ENCODE data around the gene NLGN1.

Gene NLGN1

DNA sequence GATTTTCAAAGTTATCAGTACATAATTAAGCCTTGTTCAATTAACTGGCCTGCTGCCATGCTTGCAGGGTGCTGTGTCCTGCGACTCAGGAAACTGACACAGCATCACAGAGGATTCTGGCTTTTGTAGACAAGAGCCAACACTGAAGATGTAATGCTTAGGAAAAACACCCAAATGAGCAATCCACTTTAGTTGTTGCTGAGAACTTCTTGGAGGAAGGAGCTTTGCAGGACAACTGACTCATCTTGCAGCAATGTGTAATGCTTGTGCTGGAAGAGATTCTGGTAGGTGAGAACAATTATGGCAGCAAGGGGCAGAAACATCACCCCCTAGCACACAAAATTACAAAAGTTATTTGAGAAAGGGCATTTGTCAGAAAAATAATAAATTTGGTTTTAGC is 67.6 kb downstream of the NLGN1 start:
- in situ Hi-C loops (cut with MboI; ENCODE audit: low pct_unique_long_range_greater_than_20kb, low sequenced_read_pairs, unreplicated experiment) = no loop called here
- TF ChIP-seq, protein P1, sequence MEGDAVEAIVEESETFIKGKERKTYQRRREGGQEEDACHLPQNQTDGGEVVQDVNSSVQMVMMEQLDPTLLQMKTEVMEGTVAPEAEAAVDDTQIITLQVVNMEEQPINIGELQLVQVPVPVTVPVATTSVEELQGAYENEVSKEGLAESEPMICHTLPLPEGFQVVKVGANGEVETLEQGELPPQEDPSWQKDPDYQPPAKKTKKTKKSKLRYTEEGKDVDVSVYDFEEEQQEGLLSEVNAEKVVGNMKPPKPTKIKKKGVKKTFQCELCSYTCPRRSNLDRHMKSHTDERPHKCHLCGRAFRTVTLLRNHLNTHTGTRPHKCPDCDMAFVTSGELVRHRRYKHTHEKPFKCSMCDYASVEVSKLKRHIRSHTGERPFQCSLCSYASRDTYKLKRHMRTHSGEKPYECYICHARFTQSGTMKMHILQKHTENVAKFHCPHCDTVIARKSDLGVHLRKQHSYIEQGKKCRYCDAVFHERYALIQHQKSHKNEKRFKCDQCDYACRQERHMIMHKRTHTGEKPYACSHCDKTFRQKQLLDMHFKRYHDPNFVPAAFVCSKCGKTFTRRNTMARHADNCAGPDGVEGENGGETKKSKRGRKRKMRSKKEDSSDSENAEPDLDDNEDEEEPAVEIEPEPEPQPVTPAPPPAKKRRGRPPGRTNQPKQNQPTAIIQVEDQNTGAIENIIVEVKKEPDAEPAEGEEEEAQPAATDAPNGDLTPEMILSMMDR (IDR thresholded peaks at IDR 0.05; ENCODE audit: extremely low read depth, insufficient read depth, missing control alignments) = no peak
- DNase-seq (ENCODE audit: low spot score) = no peak

DNA sequence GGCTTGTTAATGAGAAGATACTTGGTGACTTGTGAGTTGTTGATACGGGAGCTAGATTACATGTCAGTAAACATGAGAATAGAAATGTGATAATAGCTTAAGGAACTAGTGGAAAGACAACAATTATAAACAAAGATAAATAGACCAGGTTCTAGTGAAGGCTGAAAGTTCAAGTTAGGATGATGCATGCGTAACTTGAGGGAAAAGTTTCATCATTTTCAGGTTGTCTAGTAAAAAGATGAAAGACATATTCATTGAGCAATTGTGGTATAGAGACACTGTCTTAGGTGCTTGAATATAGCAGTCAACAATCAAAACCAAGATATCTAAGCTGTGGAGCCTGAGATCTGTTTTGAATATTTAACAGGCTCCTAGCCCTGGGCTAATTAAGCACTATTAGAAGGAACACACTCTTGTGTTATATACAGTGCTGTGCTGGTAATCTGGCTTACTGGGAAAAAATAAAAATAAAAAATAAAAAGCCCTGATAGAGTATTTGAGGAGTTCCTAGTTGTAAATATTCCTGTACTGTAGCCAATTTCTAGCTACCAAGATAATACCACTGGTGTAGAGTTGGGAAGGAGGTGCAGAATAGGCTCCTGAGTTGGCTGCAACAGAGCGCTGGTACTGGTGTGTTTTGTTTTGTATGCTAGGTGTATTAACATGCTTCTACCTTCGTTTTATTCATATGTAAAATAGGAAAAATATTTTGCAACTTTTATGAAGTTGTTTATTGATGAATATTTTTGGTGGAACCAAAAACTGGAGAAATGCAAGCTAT is 68.5 kb downstream of the NLGN1 start:
- DNase-seq (ENCODE audit: low spot score) = no peak
- in situ Hi-C loops (cut with MboI; ENCODE audit: low pct_unique_long_range_greater_than_20kb, low sequenced_read_pairs, unreplicated experiment) = no loop called here
- TF ChIP-seq, protein P1 (IDR thresholded peaks at IDR 0.05; ENCODE audit: extremely low read depth, insufficient read depth, missing control alignments) = no peak

DNA sequence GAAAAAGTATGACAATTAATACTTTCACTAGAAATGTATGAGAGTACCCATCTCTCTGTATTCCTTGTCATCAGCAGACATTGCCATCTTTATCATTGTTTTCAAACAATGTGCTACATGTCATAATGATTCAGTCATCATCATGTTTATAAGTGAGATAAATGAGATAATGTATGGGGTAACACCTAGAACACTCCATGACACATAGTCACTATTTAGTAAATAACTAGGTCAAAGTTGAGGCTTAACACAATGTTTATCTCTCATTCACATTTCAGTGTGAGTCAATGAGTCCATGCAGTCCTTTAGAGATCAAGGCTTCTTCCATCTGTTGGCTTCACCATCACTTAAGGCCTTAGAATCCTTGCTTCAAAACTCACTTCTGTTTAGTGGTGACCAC is 70.0 kb downstream of the NLGN1 start:
- TF ChIP-seq, protein P1 (IDR thresholded peaks at IDR 0.05; ENCODE audit: extremely low read depth, insufficient read depth, missing control alignments) = no peak
- in situ Hi-C loops (cut with MboI; ENCODE audit: low pct_unique_long_range_greater_than_20kb, low sequenced_read_pairs, unreplicated experiment) = no loop called here

DNA sequence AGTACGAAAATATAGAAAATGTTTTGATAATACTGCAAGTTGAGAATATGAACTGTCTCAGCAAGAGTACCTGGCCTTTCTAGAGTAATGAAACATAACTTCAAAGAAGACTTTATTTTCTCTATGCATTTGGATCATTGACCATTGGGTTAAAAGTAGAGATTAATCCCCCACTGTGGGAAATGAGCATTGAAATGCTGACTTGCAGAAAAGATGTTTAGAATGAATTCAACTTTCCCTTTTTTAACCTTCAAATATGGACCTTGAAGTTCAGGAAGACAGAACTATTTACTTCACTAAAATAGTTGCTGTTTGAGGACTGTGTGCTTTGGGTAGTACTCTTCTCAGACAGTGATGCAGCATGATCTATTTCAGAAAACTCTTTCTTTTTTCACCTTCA is 75.7 kb downstream of the NLGN1 start:
- TF ChIP-seq, protein P1 (IDR thresholded peaks at IDR 0.05; ENCODE audit: extremely low read depth, insufficient read depth, missing control alignments) = no peak
- no peak for DNase-seq (ENCODE audit: low spot score)
- in situ Hi-C loops (cut with MboI; ENCODE audit: low pct_unique_long_range_greater_than_20kb, low sequenced_read_pairs, unreplicated experiment) = no loop called here

More for the DNA sequence above, 70.0 kb downstream of the NLGN1 start:
- no peak for DNase-seq (ENCODE audit: low spot score)

DNA sequence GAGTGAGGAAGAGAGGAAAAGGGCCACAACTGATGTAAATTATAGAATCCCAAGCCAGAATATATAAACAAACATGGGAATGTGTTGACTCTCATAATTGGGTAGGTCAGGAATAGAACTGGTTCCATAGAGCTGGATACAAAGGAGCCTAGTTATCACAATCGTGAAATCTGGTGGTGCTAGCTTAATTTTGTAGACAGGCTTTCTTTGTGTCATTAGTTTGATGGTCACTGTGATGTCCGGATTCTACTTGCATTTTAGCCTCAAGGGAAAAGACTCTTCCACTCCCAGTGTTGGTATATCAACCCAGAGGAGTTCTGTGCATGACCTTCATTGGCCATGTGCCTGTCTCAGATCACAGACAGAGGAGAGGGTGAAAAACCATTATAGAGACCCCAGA is 81.8 kb downstream of the NLGN1 start:
- in situ Hi-C loops (cut with MboI; ENCODE audit: low pct_unique_long_range_greater_than_20kb, low sequenced_read_pairs, unreplicated experiment) = no loop called here
- TF ChIP-seq, protein P1 (IDR thresholded peaks at IDR 0.05; ENCODE audit: extremely low read depth, insufficient read depth, missing control alignments) = no peak

DNA sequence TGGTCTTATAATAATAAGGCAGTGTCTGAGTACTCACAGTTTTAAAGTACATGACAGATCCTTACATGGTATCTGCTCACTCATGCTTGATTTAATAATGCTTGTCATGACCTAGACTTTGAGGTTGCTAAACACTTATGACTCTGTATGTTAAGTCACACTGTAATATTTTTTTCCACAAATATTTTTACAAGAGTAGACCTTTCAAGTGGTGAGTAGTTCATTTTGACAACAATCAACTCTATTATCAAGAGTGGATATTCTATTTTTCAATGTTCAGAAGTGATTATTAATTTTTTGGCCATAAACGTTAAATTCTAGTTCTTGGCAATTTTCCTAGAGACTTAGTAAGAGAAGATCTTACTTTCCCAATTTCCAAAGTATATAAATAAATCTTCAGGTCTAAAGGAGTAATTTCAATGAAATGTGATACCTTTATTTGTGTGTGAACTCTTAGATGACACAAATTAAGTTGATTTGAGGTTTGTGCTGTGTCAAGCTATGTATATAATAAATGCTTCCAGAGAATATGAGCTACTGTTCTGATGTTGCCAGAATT is 104.5 kb downstream of the NLGN1 start:
- TF ChIP-seq, protein P1 (IDR thresholded peaks at IDR 0.05; ENCODE audit: extremely low read depth, insufficient read depth, missing control alignments) = no peak
- DNase-seq (ENCODE audit: low spot score) = no peak
- in situ Hi-C loops (cut with MboI; ENCODE audit: low pct_unique_long_range_greater_than_20kb, low sequenced_read_pairs, unreplicated experiment) = no loop called here

More for the DNA sequence above, 81.8 kb downstream of the NLGN1 start:
- no peak for DNase-seq (ENCODE audit: low spot score)
